Testis (tissue), 2 donors: ENCODE results near the gene ANGPT4.

Source experiments
- CTCF ChIP-seq, 3 experiments: fragments of 450-650 bp in 2 of 3; fragments of 200-600 bp in 1 of 3; sonication (generic) in 1 of 3; IDR thresholded peaks; one replicate each; pipeline ENCODE4 v1.5.1; 2016 to 2019; ENCODE audit warnings: antibody characterized with exemption in 3 of 3, mild to moderate bottlenecking in 2 of 3, moderate library complexity in 1 of 3
- POLR2A ChIP-seq: fragments of 450-650 bp; IDR thresholded peaks from one replicate; pipeline ENCODE4 v1.6.1; 2017; ENCODE audit warnings: antibody characterized with exemption, mild to moderate bottlenecking, moderate library complexity

GRCh38 chr20:939606-940005 is 23.5 kb upstream of the ANGPT4 start:
- TF ChIP-seq CTCF (IDR thresholded peaks at IDR 0.05) (no peak), POLR2A (no peak)
